GM18526 (cell line): Measurements from ENCODE around the gene UBE2S.
A peak's percentile ranks its signal among the peaks of the same experiment; 100 is the strongest.

Experiments used
- POLR2A ChIP-seq: IDR thresholded peaks from 3 replicates; pipeline ENCODE4 v1.6.1; 2011; ENCODE audit not compliant: insufficient read length; ENCODE audit errors: extremely low read depth

Gene UBE2S

DNA sequence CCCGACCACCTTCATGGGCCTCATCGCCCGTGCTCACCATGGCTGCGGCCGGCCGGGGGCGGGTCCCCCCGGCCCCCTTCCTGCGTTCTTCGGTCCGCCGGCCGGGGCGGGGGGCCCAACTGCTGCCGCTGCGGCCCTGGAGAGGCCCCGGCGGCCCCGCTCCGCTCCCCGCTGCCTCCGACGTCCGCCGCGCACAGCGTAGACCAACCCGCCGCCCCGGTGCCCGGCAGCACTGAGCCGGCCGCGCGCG is at the start of gene UBE2S:
TSS of gene UBE2S (minus strand) at position 239 of the 250 bp plus-strand sequence. CDS start at position 40, 199 bp downstream.
- TF ChIP-seq POLR2A: peak; percentile 99

DNA sequence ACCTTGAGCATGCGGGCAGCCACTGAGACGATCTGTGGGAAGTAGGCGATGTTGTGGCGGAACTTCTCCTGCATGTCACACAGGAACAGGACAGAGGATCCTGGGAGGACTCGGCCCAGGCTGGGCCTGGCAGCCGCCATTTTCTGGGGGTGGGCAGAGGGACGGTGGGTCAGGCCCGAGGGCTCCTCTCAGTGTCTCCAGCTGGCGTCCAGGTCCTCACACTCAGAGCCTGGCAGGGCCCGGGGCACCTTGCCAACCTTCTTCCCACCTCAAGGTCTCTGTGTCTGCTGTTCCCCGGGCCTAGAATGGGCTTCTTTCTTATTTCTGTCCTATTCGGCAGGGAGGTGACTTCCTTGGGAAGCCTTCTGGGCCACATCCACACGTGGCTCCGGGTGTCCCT is 48.8 kb upstream of the UBE2S start:
- TF ChIP-seq POLR2A: no peak

DNA sequence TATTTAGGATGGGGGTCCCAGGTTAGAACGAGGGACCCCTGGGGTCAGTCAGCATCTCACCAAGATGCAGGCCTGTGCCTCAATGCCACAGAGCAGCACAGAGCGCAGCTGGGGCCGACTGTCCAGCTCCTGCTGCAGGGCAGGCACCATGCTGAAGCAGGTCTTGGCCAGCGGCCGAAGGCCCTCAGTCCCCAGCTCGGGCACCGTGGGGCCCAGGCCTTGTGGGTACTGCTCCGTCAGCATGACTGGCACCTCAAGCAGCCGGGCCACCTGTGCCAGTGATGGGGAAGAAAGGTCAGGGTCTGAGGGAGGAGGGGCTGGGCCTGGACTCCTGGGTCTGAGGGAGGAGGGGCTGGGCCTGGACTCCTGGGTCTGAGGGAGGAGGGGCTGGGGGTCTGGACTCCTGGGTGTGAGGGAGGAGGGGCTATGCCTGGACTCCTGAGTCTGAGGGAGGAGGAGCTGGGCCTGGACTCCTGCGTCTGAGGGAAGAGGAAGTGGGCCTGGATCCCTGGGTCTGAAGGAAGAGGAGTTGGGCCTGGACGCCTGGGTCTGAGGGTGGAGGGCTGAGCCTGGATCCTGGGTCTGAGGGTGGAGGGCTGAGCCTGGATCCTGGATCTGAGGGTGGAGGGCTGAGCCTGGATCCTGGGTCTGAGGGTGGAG is 48.1 kb upstream of the UBE2S start:
- no peak for TF ChIP-seq POLR2A

DNA sequence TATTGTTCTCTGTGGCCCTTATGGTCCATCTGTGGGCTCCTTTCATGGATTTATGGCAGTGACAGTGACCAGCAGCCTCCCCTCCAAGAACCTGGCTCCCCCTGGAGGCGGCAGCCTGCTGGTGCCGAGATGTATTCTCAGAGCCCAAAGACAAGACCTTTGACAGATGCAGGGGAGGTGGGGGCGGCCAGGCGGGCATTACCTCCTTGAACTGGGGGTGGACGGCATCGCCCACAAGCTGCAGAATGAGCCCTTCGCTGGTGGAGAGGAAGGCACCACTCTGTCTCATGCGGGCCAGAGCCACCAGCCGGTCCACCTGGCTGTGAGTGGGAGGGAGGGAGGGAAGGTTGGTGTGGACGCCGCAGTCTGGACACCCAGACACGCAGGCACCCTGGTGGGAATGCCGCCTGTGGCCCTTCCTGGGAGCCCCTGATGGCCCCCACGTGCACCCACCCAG is 47.2 kb upstream of the UBE2S start:
- no peak for TF ChIP-seq POLR2A

DNA sequence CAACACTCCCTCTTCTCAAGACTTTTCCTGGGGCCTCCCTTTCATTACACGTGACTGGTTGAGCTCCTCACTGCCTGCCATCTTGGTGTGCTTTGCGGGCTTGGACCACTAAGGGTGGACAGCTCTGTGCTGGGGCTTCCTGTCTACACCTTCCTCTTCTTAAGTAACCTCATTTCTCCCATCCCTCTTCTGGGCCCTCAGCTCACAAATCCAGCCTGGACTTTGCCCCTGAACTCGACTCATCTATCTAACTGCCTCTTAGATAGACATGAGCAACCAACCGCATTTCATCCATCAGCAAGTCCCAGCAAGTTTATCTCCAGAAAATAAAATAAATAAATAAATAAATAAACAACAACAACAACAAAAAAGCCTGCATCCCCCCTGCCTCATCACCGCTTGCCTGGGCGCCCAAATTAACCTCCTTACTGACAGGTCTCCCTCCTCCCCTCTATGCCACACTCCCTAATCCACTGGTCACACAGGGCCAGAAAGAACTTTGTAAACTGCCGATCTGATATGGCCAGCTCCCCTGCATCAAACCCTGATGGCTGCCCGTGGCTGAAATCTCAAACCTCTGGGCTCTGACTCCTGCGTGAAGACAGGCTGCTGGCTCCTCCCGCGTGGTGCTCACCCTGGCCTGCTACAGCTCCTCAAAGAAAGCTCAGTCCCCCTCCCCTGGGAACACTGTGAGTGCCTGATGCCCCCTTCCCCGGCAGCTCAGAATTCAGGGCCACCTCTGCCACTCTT is 46.1 kb upstream of the UBE2S start:
- TF ChIP-seq POLR2A: no peak

DNA sequence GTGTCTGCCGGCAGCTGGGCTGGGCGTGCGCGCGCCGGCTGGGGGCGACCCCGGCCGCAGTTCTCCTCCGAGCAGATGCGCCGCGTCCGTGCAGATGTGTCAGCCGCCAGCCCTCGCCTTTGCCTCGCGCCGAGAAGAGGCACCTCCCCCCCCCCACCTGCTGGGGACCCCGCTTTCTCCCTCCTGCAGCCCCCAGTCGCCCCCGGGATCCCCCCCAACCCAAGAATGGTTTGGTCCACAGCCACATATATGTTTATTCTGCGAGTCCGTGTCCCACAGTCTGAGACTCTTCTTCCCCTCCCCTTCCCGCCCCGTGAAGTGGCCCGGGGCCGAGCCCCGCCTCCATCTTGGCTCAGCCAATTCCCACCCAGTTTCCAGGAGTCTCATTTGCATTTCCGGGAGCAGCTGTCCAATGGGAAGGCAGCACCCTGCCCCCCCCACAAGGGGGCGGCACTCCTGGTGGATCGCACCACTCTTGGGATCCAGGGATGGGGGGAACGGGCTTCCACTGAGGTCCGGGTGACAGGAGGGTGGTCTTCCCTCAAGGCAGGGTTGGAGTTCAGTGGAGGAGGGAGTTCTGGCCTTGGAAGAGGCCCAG is 45.3 kb upstream of the UBE2S start:
- TF ChIP-seq POLR2A: no peak

DNA sequence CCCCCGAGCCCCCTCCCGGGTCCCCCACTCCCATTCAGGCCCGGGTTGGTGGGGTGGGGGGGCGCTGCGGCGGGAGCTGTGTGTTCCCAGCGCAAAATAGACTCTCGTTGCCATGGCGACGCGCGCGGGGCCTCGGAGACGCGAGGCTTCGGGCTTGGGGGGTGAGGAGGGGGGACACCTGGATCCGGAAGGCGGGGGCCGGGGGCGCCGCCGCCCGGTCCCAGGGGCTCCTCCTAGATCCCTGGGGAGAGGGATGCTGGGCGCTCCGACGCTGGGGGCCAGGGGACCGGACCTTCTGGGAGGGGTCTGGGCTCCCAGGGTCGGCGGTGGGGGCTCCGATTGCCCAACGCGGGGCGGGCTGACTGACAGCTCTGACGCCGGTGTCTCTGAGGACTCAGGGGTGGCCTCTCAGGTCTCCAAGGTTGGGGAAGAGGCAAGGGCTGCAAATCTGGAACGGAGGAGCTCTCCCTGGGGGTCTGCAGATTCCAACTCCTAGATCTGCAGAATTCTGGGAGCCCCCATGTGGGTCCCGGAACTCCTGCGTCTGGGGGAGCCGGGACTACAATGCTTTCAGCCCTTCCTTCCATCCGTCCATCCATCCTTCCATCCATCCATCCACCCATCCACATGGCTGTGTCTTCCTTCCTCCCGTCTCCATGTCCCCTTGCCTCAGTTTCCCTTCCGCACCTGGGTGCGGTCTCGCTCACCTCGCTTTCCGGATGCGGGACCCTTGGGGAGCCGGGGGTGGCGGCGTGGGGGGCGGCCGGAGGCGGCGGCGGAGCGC is 44.6 kb upstream of the UBE2S start:
- no peak for TF ChIP-seq POLR2A

DNA sequence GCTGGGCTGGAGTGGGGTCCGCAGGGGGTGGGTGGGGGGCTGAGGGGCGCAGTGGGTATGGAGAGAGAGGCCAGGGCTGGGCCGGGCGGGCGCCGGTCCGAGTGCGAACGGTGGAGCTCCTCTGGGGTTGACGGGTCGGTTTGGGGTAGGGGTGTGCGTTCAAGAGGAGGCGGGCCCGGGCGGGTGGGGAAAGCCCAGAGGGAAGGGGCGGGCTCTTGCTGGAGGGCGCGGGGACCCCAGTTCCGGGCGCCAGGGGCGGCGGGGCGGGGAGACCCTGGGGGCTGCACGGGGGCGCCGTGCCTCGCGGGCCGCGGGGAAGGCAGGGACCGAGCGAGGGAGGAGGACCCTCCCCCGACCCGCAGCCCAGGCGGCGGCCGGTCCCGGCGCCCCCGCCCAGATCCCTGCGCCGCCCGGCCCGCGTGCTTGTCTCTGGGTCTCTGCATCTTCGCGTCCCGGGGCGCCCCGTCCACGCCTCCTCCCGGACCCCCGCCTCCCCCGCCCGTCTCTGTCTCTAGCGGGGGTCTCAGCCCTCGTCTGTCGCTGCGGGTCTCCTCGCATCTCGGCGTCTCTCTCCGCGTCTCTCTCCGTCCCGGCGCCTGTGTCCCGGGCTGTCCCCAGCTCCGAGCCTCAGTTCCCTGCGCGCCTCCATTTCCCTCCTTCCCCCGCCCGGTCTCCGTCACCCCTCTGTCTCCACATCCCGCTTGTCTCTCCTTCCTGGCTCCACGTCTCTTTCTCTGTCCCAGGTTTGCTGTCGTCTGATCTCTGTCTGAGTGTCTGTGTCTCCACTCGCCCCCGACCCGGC is 43.8 kb upstream of the UBE2S start:
- no peak for TF ChIP-seq POLR2A

DNA sequence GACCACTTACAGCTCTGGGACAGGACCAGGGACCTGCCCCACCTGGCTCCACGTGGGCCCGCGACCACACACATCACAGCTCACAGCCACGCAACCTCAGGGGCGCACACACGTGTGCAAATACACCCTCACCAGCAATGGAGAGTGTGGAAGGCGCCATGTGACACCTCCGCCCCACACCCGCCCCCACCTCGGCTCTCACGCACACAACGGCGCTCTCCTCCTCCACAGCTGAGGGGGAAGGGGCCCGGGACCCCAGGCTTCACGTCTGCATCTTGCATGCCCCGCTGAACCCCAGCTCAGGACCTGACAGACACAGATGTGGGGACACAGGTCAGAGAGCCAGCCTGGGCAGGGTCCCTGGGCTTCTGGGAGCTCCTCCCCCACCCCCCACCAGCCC is 41.9 kb upstream of the UBE2S start:
- no peak for TF ChIP-seq POLR2A

DNA sequence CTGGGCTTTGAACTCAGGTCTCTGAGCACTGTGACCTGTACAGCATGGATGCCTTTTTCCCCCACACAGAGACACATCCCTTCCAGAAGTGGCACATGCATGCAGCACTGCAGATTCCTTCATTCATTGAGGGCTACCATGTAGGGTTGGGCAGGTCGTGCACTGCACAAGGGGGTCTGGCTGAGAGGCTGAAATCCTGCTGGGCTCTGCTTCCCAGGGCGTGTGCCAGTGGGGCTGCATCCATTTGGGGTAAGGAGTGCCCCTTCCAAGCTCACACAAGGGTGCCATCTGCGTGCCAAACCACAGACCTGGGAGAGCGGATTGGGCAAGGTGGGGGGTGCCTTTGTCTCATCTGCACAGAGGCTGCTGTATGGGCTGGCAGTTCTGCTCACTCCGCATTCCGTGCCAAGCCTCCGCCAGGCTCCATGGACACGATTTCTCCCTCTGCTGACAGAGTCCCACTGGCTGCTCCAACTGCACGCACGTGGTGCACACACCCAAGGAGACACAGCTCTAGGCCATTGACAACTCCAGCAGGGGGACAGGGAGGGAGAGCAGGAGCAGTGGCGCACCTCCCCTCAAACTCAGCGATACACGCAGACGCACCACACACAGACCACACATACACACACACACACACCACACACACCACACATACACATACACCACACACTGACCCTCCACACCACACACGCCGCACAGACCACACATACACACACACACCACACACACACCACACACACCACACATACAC is 40.0 kb upstream of the UBE2S start:
- no peak for TF ChIP-seq POLR2A

DNA sequence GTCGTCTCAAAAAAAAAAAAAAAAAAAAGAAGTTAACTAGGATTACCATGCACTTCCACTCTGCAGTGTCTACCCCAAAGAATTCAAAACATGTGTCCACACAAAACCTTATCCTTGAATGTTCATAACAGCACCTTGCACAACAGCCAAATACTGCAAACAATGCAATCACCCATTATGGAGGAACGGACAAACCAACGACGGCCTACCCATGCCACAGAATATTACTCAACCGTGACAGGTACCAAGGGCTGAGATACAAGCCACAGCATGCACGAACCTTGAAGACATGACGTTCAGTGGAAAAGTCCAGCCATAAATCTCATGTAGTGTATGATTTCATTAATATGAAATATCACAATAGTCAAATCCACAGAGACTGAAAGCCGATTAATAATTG is 38.5 kb upstream of the UBE2S start:
- TF ChIP-seq POLR2A: no peak

DNA sequence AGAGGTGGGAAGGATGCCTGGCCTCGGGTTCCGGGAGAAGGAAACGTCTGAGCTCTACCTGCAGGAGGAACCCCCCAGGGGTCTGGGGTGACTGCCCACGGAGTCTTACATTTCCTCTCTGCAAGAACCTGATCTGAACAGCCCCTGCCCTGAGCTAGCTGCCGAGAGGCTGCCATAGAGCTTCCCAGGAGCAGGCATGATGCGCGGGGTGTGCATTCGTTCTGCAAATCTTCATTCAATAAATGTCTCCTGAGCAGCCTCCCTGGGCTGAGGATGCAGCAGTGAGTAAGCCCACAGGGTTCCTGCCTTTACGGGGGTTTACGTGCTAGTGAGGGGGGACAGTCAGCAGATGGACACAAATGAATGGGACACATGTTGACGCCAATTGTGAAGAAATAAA is 37.1 kb upstream of the UBE2S start:
- TF ChIP-seq POLR2A: no peak

DNA sequence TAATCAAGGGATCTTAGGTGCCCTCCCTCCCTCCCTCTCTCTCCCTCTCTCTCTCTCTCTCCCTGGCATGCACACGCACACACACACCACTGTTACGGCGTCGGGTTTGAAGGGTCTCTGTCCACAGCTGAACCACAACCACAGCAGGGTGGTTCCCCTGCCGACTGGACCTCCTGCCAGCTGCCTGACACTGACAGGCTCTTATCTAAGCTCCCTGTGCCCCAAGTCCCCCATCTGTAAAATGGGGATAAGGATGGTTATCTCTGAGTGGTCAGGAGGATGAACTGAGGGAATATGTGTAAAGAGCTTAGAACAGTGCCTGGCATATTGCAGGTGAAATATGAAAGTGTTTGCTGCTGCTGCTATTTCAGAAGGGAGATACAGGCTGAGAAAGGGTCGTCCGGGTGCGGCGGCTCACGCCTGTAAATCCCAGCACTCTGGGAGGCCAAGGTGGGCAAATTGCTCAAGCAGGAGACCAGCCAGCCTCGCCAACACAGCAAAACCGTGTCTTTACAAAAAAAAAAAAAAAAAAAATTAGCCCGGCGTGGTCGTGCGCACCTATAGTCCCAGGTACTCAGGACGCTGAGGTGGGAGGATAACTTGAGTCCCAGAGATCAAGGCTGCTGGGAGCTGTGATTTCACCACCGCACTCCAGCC is 36.4 kb upstream of the UBE2S start:
- no peak for TF ChIP-seq POLR2A

DNA sequence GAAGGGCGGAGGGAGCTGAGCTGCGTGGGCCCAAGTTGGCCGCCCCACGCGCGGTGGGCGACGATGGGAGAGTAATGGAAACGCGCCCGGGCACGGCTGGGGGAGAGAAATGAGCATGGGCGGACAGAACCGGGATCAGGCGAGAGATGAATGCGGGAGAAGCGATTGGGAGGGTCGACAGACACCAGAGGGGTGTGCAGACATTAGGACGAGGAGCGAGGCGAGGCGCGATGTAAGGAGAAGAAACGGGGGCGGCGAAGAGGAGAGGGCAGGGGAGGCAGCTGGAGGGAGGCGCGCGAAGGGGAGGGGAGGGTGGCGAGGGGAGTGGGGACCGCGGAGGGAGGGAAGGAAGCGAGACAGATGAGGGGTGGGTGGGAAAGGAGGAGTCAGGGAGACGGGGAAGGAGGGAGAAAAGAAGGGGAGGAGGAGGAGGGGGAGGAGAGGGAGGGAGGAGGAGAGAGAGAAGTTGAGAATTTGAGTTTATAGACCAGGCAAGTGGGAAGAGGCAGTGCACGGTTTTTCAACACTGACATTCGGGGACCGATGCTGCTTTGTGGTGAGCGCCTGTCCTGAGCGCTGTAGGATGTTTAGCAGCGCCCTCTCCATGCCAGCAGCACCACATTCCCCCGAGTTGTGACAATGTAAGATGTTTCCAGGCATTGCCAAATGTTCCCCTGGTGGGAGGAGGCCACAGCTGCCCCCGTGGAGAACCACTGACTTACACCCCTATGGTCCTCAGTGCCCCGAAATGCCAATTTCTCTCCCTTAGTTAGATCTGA is 35.6 kb upstream of the UBE2S start, which contains the start of gene SHISA7:
TSS of gene SHISA7 (minus strand) at position 256 of the 779 bp plus-strand sequence. CDS start 437 bp downstream, outside the sequence.
- no peak for TF ChIP-seq POLR2A
